PC-9 (cell line): ENCODE data around the gene SACS.

Experiments
- EZH2 ChIP-seq: fragments of 200-600 bp; sonication (generic); IDR thresholded peaks from 2 replicates; pipeline ENCODE4 v1.8.0; 2017; ENCODE audit warnings: antibody characterized with exemption, low read depth
- TF ChIP-seq, protein P1 (sequence below): fragments of 200-600 bp; sonication (generic); conservative IDR thresholded peaks from 2 replicates; pipeline ENCODE4 v1.6.1; 2017; ENCODE audit warnings: mixed run types, antibody characterized with exemption, mild to moderate bottlenecking, moderate library complexity

DNA sequence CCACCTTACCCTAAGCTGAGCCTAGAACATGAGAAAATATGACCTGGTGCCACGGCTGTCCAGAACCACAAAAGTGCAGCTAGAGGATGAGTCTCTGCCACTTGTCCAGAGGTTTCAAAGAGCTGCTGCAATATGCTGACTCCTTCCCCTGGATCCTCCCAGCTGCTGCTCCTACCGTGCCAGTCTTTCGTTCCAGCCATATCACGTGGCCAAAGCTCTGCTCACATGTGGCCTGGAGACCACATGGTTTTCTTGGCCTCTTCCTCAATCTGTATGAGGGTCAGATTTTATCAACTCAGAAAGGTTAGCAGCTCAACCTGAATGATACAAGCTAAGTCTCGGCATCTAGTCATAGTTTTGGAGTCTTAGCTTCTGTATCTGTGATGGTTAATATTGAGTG lies 3.2 kb upstream of the SACS start:
- TF ChIP-seq, protein P1, sequence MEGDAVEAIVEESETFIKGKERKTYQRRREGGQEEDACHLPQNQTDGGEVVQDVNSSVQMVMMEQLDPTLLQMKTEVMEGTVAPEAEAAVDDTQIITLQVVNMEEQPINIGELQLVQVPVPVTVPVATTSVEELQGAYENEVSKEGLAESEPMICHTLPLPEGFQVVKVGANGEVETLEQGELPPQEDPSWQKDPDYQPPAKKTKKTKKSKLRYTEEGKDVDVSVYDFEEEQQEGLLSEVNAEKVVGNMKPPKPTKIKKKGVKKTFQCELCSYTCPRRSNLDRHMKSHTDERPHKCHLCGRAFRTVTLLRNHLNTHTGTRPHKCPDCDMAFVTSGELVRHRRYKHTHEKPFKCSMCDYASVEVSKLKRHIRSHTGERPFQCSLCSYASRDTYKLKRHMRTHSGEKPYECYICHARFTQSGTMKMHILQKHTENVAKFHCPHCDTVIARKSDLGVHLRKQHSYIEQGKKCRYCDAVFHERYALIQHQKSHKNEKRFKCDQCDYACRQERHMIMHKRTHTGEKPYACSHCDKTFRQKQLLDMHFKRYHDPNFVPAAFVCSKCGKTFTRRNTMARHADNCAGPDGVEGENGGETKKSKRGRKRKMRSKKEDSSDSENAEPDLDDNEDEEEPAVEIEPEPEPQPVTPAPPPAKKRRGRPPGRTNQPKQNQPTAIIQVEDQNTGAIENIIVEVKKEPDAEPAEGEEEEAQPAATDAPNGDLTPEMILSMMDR, result no peak
- no peak for TF ChIP-seq EZH2
